ENCODE data around the gene VSTM2L. TPM values are rescaled to one million over a fixed set of nuclear protein-coding genes. Genes with fewer than 3 reads are reported as not detected.

VSTM2L gene
- total and polyA plus RNA-seq, 2 donors (not counting 3 experiments of a cell fraction or from before 2014, with no cell fraction given), result 0.18 TPM; not detected in 1

DNA sequence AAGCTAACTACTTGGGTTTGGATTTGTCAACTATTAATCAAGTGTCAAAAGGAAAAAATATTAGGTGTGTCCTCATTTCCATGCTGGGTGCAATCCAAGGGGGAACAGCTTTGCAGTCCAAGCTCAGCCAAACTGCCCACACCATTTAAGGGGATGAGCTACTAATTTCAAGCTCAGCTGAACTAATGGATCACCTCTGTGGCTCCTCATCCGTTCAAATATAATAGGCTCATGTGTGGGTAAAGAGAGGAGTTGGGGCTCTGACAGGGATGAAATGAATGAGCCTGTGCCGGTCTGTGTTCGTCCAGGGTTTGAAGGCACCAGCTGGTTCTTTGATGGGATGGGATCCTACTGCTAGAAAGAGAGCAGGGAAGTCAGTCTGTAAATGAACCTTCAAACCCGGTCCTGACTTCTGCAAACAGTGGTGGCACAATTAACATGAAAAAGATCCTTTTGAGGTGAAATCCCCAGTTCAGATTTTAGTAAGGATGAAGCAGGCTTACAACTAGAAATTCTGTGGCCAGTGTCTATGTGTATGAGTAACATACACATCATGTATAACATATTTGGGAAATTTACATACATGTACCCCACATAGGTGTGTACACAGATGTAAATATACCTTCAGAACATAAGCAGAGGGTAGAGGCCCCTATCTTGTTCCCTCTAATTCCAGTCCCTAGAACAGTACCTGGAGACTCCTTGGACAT lies 88.4 kb downstream of the VSTM2L start:
- no peak overlapping the region for H3K9ac ChIP-seq (replicated peaks; ENCODE audit: extremely low read depth, insufficient read depth, low read length)
- intact Hi-C loops (cut with micrococcal nuclease), result loop anchor here (2.0 to 5.0 kb wide), 3 partner anchors 89 to 427 kb away; partner anchors contain the start of gene VSTM2L
- H4K20me1 ChIP-seq (replicated peaks; ENCODE audit: control insufficient read depth, extremely low read depth, insufficient read depth, low read length), result no peaks in the 10 kb centered on the region
- no peaks in the 10 kb centered on the region for H3K79me2 ChIP-seq (ENCODE audit: control insufficient read depth, insufficient read depth, low read length)
- ChIA-PET POLR2A (no interaction called here), CTCF (interaction anchor here (1.2 to 4.4 kb wide), 6 partner anchors 10 to 427 kb away, joined by 3 to 37 read pairs (median 4); partner anchors contain the start of gene VSTM2L)
- H3K27me3 ChIP-seq (ENCODE audit: control insufficient read depth in 2 of 2, insufficient read depth in 2 of 2, low read length in 2 of 2), result no peaks in the 10 kb centered on the region
- H3K36me3 ChIP-seq (ENCODE audit: control insufficient read depth in 2 of 2, extremely low read depth in 1 of 2, insufficient read depth in 2 of 2, low read length in 2 of 2), result peaks cover 0 to 6% of the 10 kb centered on the region in 2 experiments
- dilution Hi-C loops (cut with MboI; ENCODE audit: extremely low pct_ligation_motif_present, low sequenced_read_pairs), result no loop called here
- DNase-seq (ENCODE audit: low read depth, low spot score) (no peak), FAIRE-seq (no peak)
- peak overlapping the region; percentile 68 for H3K27ac ChIP-seq (ENCODE audit: insufficient read depth, low read depth, low read length)
- no peaks in the 10 kb centered on the region for H3K9me3 ChIP-seq (replicated peaks; ENCODE audit: control insufficient read depth, insufficient read depth, low read length)
- no peak overlapping the region for H2AFZ ChIP-seq (ENCODE audit: low read depth, low read length)
- no peak for TF ChIP-seq POLR2A (IDR thresholded peaks at IDR 0.05; ENCODE audit: low read depth, low read length)
- no peak for TF ChIP-seq JUN (IDR thresholded peaks at IDR 0.05; ENCODE audit: borderline replicate concordance, insufficient read depth, insufficient read length, low read depth)
- TF ChIP-seq FOS (IDR thresholded peaks at IDR 0.05; ENCODE audit: borderline replicate concordance, insufficient read depth, low read length), result no peak
- TF ChIP-seq, protein P1, sequence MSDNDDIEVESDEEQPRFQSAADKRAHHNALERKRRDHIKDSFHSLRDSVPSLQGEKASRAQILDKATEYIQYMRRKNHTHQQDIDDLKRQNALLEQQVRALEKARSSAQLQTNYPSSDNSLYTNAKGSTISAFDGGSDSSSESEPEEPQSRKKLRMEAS (IDR thresholded peaks at IDR 0.05; ENCODE audit: insufficient read depth, insufficient read length), result no peak
- TF ChIP-seq, protein P2, sequence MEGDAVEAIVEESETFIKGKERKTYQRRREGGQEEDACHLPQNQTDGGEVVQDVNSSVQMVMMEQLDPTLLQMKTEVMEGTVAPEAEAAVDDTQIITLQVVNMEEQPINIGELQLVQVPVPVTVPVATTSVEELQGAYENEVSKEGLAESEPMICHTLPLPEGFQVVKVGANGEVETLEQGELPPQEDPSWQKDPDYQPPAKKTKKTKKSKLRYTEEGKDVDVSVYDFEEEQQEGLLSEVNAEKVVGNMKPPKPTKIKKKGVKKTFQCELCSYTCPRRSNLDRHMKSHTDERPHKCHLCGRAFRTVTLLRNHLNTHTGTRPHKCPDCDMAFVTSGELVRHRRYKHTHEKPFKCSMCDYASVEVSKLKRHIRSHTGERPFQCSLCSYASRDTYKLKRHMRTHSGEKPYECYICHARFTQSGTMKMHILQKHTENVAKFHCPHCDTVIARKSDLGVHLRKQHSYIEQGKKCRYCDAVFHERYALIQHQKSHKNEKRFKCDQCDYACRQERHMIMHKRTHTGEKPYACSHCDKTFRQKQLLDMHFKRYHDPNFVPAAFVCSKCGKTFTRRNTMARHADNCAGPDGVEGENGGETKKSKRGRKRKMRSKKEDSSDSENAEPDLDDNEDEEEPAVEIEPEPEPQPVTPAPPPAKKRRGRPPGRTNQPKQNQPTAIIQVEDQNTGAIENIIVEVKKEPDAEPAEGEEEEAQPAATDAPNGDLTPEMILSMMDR (IDR thresholded peaks at IDR 0.05; ENCODE audit: extremely low read depth in 1 of 2, insufficient read depth in 1 of 2, low read depth in 1 of 2, low read length in 2 of 2), result no peak
- no peak for TF ChIP-seq POLR2AphosphoS5 (IDR thresholded peaks at IDR 0.05; ENCODE audit: insufficient read depth, low read depth, low read length)
- TF ChIP-seq MYC (IDR thresholded peaks at IDR 0.05; ENCODE audit: low read depth, low read length), result no peak
- TF ChIP-seq GATA2 (IDR thresholded peaks at IDR 0.05; ENCODE audit: insufficient read depth, insufficient read length, low read depth, low read length), result no peak
- TF ChIP-seq EZH2 (IDR thresholded peaks at IDR 0.05; ENCODE audit: borderline replicate concordance, low read depth, low read length, severe bottlenecking), result no peak
- no TSS peak for BruUV-seq (replicated peaks)
- no peak overlapping the region for H3K4me2 ChIP-seq (ENCODE audit: insufficient read depth, low read length)
- peaks cover 24% of the 10 kb centered on the region for H3K4me1 ChIP-seq (ENCODE audit: control insufficient read depth, extremely low read depth, insufficient read depth, low read length)
- H3K4me3 ChIP-seq (replicated peaks in 1 of 3; ENCODE audit: insufficient read depth in 1 of 3, low read depth in 1 of 3, low read length in 3 of 3), result no peak overlapping the region
- no peaks in the 10 kb centered on the region for H3K9me1 ChIP-seq (replicated peaks; ENCODE audit: control insufficient read depth, extremely low read depth, insufficient read depth, low read length)
